ENCODE results near the gene KCNMA1. TPM values are rescaled to one million over a fixed set of nuclear protein-coding genes. Genes with fewer than 3 reads are reported as not detected.

KCNMA1 gene
- total RNA-seq, 2 donors from 2014 or later: 5.9 to 9.3 TPM

DNA sequence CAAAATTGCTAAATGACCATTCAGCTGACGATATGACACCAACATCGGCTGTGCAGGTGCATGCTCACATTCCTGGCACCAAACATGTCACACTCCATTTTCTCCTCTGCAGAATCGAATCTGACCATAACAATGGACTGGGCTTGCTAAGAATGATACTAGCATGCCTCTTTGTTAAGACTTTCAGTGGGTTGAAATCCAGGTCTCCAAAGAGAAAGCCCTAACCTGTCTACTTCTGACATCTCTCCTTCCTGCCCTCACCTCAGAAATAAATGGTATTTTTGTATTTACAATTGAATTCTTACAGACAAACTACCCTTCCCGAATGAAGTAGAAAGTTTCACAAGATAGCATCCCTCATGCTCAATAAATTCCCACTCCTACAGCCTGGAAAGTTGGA lies 373.9 kb downstream of the KCNMA1 start:
- intact Hi-C loops (cut with DNase I): no loop called here
- peaks cover 4% of the 10 kb centered on the region for H3K4me1 ChIP-seq
- WGBS, 2 donors: 83 to 90% methylated on average over 4 of the region's 4 CpGs
- H3K4me3 ChIP-seq: no peak overlapping the region
- TF ChIP-seq POLR2A (IDR thresholded peaks at IDR 0.05): no peak
- TF ChIP-seq, protein P1, sequence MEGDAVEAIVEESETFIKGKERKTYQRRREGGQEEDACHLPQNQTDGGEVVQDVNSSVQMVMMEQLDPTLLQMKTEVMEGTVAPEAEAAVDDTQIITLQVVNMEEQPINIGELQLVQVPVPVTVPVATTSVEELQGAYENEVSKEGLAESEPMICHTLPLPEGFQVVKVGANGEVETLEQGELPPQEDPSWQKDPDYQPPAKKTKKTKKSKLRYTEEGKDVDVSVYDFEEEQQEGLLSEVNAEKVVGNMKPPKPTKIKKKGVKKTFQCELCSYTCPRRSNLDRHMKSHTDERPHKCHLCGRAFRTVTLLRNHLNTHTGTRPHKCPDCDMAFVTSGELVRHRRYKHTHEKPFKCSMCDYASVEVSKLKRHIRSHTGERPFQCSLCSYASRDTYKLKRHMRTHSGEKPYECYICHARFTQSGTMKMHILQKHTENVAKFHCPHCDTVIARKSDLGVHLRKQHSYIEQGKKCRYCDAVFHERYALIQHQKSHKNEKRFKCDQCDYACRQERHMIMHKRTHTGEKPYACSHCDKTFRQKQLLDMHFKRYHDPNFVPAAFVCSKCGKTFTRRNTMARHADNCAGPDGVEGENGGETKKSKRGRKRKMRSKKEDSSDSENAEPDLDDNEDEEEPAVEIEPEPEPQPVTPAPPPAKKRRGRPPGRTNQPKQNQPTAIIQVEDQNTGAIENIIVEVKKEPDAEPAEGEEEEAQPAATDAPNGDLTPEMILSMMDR (IDR thresholded peaks at IDR 0.05): no peak
- DNase-seq: no peak
- ATAC-seq: no peak
- H3K9me3 ChIP-seq: no peaks in the 10 kb centered on the region
- H3K36me3 ChIP-seq (replicated peaks in 1 of 2; ENCODE audit: insufficient read depth in 1 of 2, low read depth in 2 of 2): no peaks in the 10 kb centered on the region
- no peak overlapping the region for H3K27ac ChIP-seq
- H3K27me3 ChIP-seq: no peaks in the 10 kb centered on the region

DNA sequence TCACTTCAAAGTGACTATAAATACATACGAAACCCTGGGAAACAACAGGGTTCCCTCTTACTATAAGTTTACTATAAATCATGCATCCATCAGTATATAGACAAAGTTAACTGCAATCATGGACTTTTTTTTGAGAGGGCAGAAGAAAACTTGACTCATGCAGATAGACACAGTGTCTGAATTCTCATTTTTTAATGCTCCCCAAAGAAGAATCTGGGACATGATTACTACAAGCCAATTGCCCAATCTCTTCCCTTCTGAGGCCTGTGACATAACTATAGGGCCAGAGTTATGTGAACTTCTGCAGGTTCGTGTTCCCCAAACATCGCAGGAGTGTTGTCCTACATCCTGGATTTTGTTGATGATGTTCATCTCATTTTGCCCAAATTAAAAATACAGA lies 376.5 kb downstream of the KCNMA1 start:
- Histone ChIP-seq H3K4me1 (no peaks in the 10 kb centered on the region), H3K9me3 (no peaks in the 10 kb centered on the region), H3K4me3 (no peak overlapping the region), H3K27ac (no peak overlapping the region), H3K27me3 (no peaks in the 10 kb centered on the region), H3K36me3 (replicated peaks in 1 of 2; ENCODE audit: insufficient read depth in 1 of 2, low read depth in 2 of 2) (no peaks in the 10 kb centered on the region)
- intact Hi-C loops (cut with DNase I): no loop called here
- DNase-seq (no peak), ATAC-seq (no peak)
- TF ChIP-seq, protein P1 (IDR thresholded peaks at IDR 0.05): no peak
- TF ChIP-seq POLR2A (IDR thresholded peaks at IDR 0.05): no peak
- 84 to 85% methylated on average over 3 of the region's 3 CpGs for WGBS, 2 donors

- Histone ChIP-seq H3K4me3 (no peak overlapping the region), H3K36me3 (replicated peaks in 1 of 2; ENCODE audit: insufficient read depth in 1 of 2, low read depth in 2 of 2) (no peaks in the 10 kb centered on the region), H3K9me3 (no peaks in the 10 kb centered on the region), H3K27ac (no peak overlapping the region), H3K27me3 (no peaks in the 10 kb centered on the region), H3K4me1 (no peaks in the 10 kb centered on the region)
- TF ChIP-seq, protein P1 (IDR thresholded peaks at IDR 0.05): no peak
- TF ChIP-seq POLR2A (IDR thresholded peaks at IDR 0.05): no peak
- ATAC-seq (no peak), DNase-seq (no peak)
- 77 to 83% methylated on average over 4 of the region's 4 CpGs for WGBS, 2 donors
- intact Hi-C loops (cut with DNase I): no loop called here
Measured at GRCh38 chr10:77259171-77259874, 378.3 kb downstream of the KCNMA1 start.

DNA sequence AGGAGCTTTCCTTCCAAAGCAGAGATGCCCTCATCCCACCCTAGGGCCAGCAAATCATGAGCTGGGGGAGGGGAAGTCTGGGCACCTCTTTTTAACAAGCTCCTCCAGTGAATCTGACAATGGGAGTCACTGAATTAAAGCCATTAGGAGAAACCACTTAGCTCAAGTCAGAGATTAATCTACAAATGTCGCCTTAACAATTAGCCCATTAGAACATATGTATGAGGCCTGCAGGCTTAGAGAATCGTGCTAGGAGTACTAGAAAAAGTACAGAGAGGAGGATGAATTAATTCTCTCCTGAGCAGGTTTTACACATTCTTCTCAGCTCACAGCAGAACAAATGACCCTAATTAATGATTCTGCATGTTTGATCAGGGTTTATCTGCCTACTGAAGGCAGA lies 381.3 kb downstream of the KCNMA1 start:
- intact Hi-C loops (cut with DNase I): no loop called here
- TF ChIP-seq, protein P1 (IDR thresholded peaks at IDR 0.05): no peak
- no peak for TF ChIP-seq POLR2A (IDR thresholded peaks at IDR 0.05)
- 96 to 100% methylated on average over 2 of the region's 2 CpGs for WGBS, 2 donors

DNA sequence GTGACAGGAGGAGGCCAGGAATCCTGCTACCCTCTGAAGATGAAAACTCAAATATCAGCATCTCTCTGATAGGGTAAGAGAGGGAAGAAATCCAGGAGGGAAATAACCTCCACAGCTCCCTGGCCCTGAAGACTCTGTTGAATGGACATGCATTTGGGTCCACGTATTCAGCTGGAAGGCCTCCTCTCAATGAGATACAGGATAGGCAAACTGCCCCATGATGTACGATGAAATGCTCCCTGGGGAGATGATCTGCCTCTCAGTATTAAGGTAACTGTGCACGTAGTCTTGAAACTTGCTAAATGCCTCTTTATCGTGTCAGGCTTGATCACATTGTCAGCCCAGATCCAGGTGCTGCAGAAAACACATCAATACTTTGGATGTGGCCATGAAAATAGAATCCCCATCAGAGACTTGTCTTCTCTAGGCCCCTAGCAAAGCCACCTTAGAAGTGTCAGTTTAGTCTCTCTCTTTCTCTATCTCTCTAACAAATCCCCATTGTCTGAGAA lies 384.0 kb downstream of the KCNMA1 start:
- TF ChIP-seq, protein P1 (IDR thresholded peaks at IDR 0.05): no peak
- no peak for TF ChIP-seq POLR2A (IDR thresholded peaks at IDR 0.05)
- Histone ChIP-seq H3K27ac (no peak overlapping the region), H3K9me3 (no peaks in the 10 kb centered on the region), H3K36me3 (replicated peaks in 1 of 2; ENCODE audit: insufficient read depth in 1 of 2, low read depth in 2 of 2) (no peaks in the 10 kb centered on the region), H3K4me1 (peaks cover 22% of the 10 kb centered on the region), H3K27me3 (no peaks in the 10 kb centered on the region), H3K4me3 (no peak overlapping the region)
- DNase-seq (no peak), ATAC-seq (no peak)
- 95% methylated on average over 4 of the region's 4 CpGs for WGBS, 2 donors
- intact Hi-C loops (cut with DNase I): no loop called here

More for the DNA sequence above, 381.3 kb downstream of the KCNMA1 start:
- Histone ChIP-seq H3K4me1 (peaks cover 5% of the 10 kb centered on the region), H3K9me3 (no peaks in the 10 kb centered on the region), H3K36me3 (replicated peaks in 1 of 2; ENCODE audit: insufficient read depth in 1 of 2, low read depth in 2 of 2) (no peaks in the 10 kb centered on the region), H3K4me3 (no peak overlapping the region), H3K27me3 (no peaks in the 10 kb centered on the region), H3K27ac (no peak overlapping the region)
- DNase-seq (no peak), ATAC-seq (no peak)
